CD4-positive, alpha-beta T cell (primary cell): Measurements from ENCODE around the gene CARD9. TPM values are rescaled to one million over a fixed set of nuclear protein-coding genes. Genes with fewer than 3 reads are reported as not detected.

Experiments used
- ATAC-seq: fragments of 200-7000 bp; cut with Tn5 transposase; one replicate; pipeline ENCODE4 v1.10.0; 2022; ENCODE audit warnings: mild to moderate bottlenecking; ENCODE audit not compliant: poor library complexity
- CTCF ChIA-PET: fragments of 350-600 bp; sonication (Branson Sonifier 250); formaldehyde crosslinking; loops from one replicate; lab custom pipeline; 2021; ENCODE audit warnings: antibody characterized with exemption, inconsistent platforms; lab: Charles Lee
- POLR2A ChIA-PET: fragments of 350-600 bp; sonication (Branson Sonifier 250); formaldehyde crosslinking; loops from one replicate; lab custom pipeline; 2021; ENCODE audit warnings: antibody characterized with exemption, inconsistent platforms; lab: Charles Lee
- DNase-seq, 14 experiments: peaks; one replicate each; pipeline ENCODE4 v3.0.0-alpha.2; 2013 to 2020; ENCODE audit warnings: mixed read lengths in 2 of 14
- H3K27ac ChIP-seq, 2 donors: one replicate each; pipeline versions ENCODE4 v1.5.1 to v1.7.0; 2013; ENCODE audit warnings: low read length in 2 of 2, low read depth in 1 of 2, mild to moderate bottlenecking in 1 of 2
- H3K27me3 ChIP-seq, 2 experiments: 1 replicate in 1 of 2; 2 replicates in 1 of 2; pipeline versions ENCODE4 v1.6.1 to v1.7.0; 2013; ENCODE audit warnings: low read length in 2 of 2, control low read depth in 1 of 2, mild to moderate bottlenecking in 1 of 2, moderate library complexity in 1 of 2; ENCODE audit not compliant: insufficient read depth in 2 of 2, control insufficient read depth in 1 of 2
- H3K36me3 ChIP-seq: one replicate; pipeline ENCODE4 v1.6.1; 2013; ENCODE audit warnings: low read length, control low read depth; ENCODE audit not compliant: insufficient read depth
- H3K4me1 ChIP-seq: one replicate; pipeline ENCODE4 v1.6.1; 2013; ENCODE audit warnings: low read length, control low read depth; ENCODE audit not compliant: insufficient read depth
- H3K4me3 ChIP-seq: one replicate; pipeline ENCODE4 v1.5.1; 2013; ENCODE audit warnings: mild to moderate bottlenecking, low read length, moderate library complexity
- H3K9me3 ChIP-seq, 2 experiments: 1 replicate in 1 of 2; 2 replicates in 1 of 2; pipeline versions ENCODE4 v1.6.1 to v1.7.0; 2013; ENCODE audit warnings: low read length in 2 of 2, mild to moderate bottlenecking in 2 of 2, control low read depth in 1 of 2, moderate library complexity in 1 of 2; ENCODE audit not compliant: control insufficient read depth in 1 of 2, insufficient read depth in 1 of 2
- H3K27ac Mint-ChIP-seq: one replicate; pipeline ENCODE4 v1.8.0; 2020; ENCODE audit warnings: mixed read lengths
- H3K27me3 Mint-ChIP-seq: one replicate; pipeline ENCODE4 v1.8.0; 2021; ENCODE audit warnings: mixed read lengths
- H3K36me3 Mint-ChIP-seq: one replicate; pipeline ENCODE4 v1.8.0; 2021; ENCODE audit warnings: low read depth, mixed read lengths
- H3K4me1 Mint-ChIP-seq: one replicate; pipeline ENCODE4 v1.8.0; 2021; ENCODE audit warnings: low read depth, mixed read lengths
- H3K4me3 Mint-ChIP-seq: one replicate; pipeline ENCODE4 v1.8.0; 2020; ENCODE audit warnings: mild to moderate bottlenecking, mixed read lengths
- H3K9me3 Mint-ChIP-seq: one replicate; pipeline ENCODE4 v1.8.0; 2020; ENCODE audit warnings: mixed read lengths
- CTCF ChIP-seq: fragments of 200-600 bp; IDR thresholded peaks from one replicate; pipeline ENCODE4 v1.8.0; 2022; ENCODE audit warnings: antibody characterized with exemption, mild to moderate bottlenecking
- intact Hi-C, 2 experiments: fragments of 100-400 bp; cut with DNase I in 1 of 2; cut with micrococcal nuclease in 1 of 2; formaldehyde crosslinking; loops; one replicate each; pipeline versions ENCODE4 v1.15.1 to v1.9.0; 2023 to 2025; cut with DNase I, micrococcal nuclease
- total RNA-seq, 174 experiments: library from RNA in 2 of 174; stranded (reverse) in 2 of 174; gene quantifications; one replicate each; pipeline ENCODE4 v1.2.3 and lab custom pipeline; 2021 to 2026

CARD9 gene
- total RNA-seq, 2 experiments from 2014 or later, result 0.36 to 0.64 TPM

GRCh38 chr9:136410500-136411287 lies 37.2 kb upstream of the CARD9 start, which contains the start of the genes ENTR1 and PMPCA:
Gene ENTR1, minus strand, starts transcription at chr9:136410614. Its CDS starts 217 bp downstream, at chr9:136410397.
Gene PMPCA, plus strand, starts transcription at chr9:136410658. Its CDS starts 11 bp downstream, at chr9:136410669.
- POLR2A ChIA-PET, result interaction anchor here (1.1 to 1.7 kb wide), 3 partner anchors 10 to 73 kb away, joined by 3 to 18 read pairs (median 8); partner anchors contain the start of genes DNLZ and SNAPC4
- intact Hi-C loops, result loop anchor here in 1 of 2 experiments (1.0 to 2.0 kb wide), 4 partner anchors 10 to 318 kb away; partner anchors contain the start of genes DNLZ, INPP5E and SNAPC4

DNA sequence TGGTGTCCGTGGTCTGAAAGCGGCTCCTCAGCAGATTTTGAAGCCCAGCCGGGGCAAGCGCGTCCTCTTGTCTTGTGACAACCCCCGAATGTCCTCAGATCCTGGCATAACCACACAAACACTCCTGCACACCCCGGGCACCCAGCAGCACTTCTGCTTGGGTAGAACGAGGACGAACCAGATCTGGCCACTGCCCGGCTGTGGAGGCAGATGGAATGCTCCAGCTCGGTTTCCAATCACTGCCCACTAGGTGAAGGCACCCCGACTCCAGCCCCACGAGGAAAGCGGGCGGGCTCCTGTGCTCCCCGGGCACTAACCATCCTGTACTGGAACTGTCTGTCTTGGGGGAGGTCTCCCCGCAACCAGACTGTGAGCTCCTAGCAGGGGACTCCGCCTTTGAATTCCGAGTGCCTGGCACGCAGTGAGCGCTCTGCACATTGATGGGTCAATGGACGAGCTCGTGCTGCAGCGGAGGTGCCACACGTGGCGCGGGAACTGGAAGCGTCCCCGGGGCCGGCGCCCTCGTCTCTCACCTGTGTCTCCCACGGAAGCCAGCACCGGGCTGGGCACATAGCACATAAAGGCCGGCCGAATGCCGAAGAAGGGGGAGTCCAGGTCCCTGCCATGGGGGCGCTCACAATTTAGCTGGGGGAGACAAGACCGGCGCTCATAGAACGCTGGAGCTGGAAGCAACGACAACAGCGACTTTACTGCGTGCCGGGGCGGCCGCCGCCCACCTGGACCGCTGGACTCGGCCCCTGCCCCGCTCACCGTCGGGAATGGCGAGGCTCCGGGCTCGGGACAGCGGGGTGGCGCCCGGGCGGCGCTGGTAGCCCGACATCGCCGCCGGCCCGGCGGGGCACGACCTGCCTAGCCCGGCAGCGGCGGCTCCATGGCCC lies 36.3 kb upstream of the CARD9 start:
- Mint-ChIP-seq H3K9me3 (no peaks in the 10 kb centered on the region), H3K4me1 (peaks cover 51% of the 10 kb centered on the region), H3K27me3 (no peaks in the 10 kb centered on the region), H3K36me3 (peaks cover 81% of the 10 kb centered on the region), H3K27ac (peak overlapping the region; percentile 91), H3K4me3 (peak overlapping the region; percentile 91)
- Histone ChIP-seq H3K4me1 (peaks cover 56% of the 10 kb centered on the region), H3K9me3 (no peaks in the 10 kb centered on the region), H3K27me3 (no peaks in the 10 kb centered on the region), H3K36me3 (peaks cover 48% of the 10 kb centered on the region), H3K4me3 (peak overlapping the region; percentile 83), H3K27ac (peak overlapping the region; percentile 43 to 64)
- peak in 8 of 14 experiments; percentile 16 to 67 (median 34) for DNase-seq
- ChIA-PET CTCF (interaction anchor here (1.2 to 2.1 kb wide), 3 partner anchors 9 to 46 kb away, joined by 4 to 7 read pairs (median 6); partner anchors contain the start of genes DNLZ and SNAPC4), POLR2A (interaction anchor here (0.8 to 1.7 kb wide), 5 partner anchors 9 to 831 kb away, joined by 3 to 18 read pairs (median 4); partner anchors contain the start of genes DNLZ, SNAPC4 and TUBB4B)
- intact Hi-C loops, result loop anchor here in 1 of 2 experiments (1.0 to 10.0 kb wide), 7 partner anchors 10 to 445 kb away; partner anchors contain the start of genes DNLZ, INPP5E, NOTCH1 and RABL6
- peak; percentile 39 for ATAC-seq
- TF ChIP-seq CTCF, result no peak

More at GRCh38 chr9:136410500-136411287, 37.2 kb upstream of the CARD9 start, which contains the start of the genes ENTR1 and PMPCA:
- H3K4me3 ChIP-seq, result peak within 1 kb of the TSS; percentile 95
- Mint-ChIP-seq H3K27me3 (no peaks in the 10 kb centered on the region), H3K27ac (peak within 1 kb of the TSS; percentile 91), H3K9me3 (no peaks in the 10 kb centered on the region), H3K36me3 (peaks cover 80% of the 10 kb centered on the region), H3K4me3 (peak within 1 kb of the TSS; percentile 91), H3K4me1 (peaks cover 42% of the 10 kb centered on the region)
- no peak for TF ChIP-seq CTCF
- CTCF ChIA-PET, result interaction anchor here (1.0 to 2.1 kb wide), 4 partner anchors 10 to 47 kb away, joined by 3 to 7 read pairs (median 5); partner anchors contain the start of genes DNLZ and SNAPC4
- peaks cover 47% of the 10 kb centered on the region for H3K4me1 ChIP-seq
- H3K27ac ChIP-seq, result peak within 1 kb of the TSS; percentile 87 to 95
- no peaks in the 10 kb centered on the region for H3K27me3 ChIP-seq
- peaks cover 51% of the 10 kb centered on the region for H3K36me3 ChIP-seq
- peak; percentile 89 to 98 (median 94) for DNase-seq
- peak; percentile 85 for ATAC-seq
- no peaks in the 10 kb centered on the region for H3K9me3 ChIP-seq
